Stimulated activated CD4-positive, alpha-beta T cell treated with anti-CD3 and anti-CD28 coated beads, Interleukin-1b, Interleukin-23, amount 100 ng/mL, for 24 hours (primary cell): ENCODE results near the gene GDI2.
A peak's percentile ranks its signal among the peaks of the same experiment; 100 is the strongest.
"Not testable (repeated sequence)": the region's sequence is repeated elsewhere in the genome, so short reads cannot be mapped to it uniquely, and the experiment has no call there.

Source experiments
- DNase-seq, 4 experiments: peaks; one replicate each; pipeline ENCODE4 v3.0.0-alpha.2; 2020; ENCODE audit warnings: low read depth in 4 of 4, low spot score in 1 of 4

The GDI2 gene

GRCh38 chr10:5813341-5814109 lies at the start of gene GDI2:
Gene GDI2, minus strand, starts transcription at chr10:5813434. Its CDS starts 176 bp downstream, at chr10:5813258.
- peak; percentile 86 to 95 (median 91) for DNase-seq

DNA sequence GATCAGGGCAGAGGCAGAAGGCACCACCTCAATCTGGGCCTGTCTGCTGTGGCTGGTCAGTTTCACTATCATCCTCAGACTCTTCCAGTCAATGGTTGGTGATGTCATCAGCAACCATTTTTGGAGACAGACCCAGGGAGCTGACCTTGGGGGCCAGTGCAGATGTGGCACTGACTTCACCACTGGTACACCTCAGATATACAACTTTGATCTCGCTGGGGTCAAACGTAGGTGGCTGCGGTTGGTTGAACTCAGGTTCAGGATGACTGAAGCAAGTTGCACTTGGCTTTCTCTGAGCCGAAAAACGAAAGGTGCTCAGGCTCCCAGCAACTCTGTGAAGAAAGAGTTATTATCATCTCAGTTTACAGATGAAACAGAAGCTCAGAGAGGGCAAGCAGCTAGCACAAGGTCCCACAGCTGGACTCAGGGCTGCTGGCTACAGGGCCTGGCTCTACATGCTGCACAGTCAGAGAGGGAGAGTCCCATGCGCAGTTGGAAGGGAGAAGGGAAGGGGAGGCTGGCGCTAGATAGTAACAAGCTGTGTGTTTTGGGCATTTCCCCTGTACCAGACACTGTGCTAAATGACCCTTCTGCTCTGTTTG lies 49.2 kb upstream of the GDI2 start:
- no peak for DNase-seq

DNA sequence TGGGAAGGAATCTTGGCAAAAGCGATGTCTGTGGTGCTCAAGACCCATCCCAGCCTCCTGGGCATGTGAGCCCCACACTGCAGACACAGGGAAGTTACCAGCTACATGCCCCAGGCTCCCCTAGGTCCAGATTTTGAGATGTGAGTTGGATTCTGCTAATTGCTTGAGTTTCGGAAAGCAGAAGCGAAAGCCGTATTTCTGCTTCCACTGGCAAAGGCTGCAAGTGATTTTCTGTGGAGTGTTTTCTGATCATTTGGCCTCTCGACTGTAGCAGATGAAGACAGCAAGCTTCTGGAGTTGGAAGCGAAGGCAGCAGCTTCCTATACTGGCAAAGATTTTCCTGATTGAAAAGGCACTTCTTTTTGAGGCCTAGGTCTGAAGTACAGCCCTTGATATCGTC lies 46.8 kb upstream of the GDI2 start:
- DNase-seq: no peak

DNA sequence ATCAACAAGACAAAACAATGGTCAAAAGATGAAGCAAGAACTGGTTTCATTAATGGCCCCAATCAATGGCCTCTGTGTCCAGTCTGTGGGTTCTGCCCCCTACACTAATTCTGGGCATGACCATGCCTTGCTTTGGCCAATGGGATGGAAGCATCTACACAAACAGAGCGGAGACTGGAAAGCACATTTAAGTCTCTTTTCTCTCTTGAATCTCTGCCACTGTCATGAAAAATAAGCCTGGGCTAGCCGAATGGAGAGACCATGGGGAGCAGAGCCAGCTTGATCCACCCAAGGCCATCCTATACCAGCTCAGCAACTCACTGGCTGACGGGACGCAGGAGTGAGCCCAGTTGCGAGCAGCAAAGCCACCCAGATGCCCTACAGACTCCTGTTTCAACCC lies 45.6 kb upstream of the GDI2 start:
- no peak for DNase-seq

- DNase-seq: no peak
Measured at GRCh38 chr10:5856701-5857004, 43.4 kb upstream of the GDI2 start.

DNA sequence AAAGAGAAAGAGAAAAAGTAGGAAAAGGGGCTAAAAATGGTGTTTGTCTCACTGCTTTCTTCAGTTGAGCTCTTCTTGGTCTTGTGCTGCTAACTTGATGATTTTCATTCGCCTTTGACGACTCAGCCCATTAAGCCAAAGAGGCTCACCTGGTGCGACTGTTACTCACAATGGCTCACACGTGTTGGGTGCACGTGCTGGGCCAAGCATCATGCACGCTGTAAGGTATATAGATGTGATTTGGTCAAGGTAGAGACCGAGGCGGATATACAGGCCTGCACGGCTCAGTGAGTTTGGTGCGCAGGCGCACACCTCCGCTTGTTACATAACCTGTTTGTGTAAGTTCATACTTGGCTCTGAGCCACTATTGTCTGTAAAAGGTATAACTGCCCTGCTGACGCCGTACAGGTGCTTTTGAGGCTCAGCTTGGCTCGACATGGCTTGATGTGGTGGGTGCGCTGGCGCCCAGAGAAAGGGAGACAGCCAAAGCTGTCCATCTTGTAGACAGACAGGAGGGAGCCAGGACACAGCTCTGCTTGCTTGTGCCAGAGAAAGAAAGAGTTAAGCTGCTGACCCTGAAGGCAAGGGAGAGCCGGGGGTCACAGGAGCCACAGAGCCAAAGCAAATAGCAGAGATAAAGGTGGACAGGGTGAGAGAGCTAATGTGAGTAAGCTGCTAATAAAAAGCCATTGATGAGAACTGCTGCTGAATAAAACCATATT lies 42.9 kb upstream of the GDI2 start:
- DNase-seq: no peak

DNA sequence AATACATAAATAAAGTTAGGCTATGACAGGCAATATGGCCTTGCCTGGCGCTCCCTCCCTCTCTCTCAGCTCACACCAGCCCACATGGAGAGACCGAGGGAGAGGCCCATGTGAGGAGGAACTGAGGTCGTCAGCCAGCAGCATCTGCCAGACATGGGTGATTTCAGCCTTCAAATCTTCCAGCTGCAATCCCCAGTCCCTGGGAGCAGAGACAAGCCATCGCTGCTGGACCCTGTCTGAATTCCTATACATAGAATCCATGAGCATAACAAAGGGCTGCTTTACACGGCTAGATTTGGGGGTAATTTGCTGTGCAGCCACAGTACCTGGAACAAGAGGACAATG lies 40.9 kb upstream of the GDI2 start:
- no peak for DNase-seq

- DNase-seq: not testable (repeated sequence)
Measured at GRCh38 chr10:5846667-5847066, 33.4 kb upstream of the GDI2 start.

DNA sequence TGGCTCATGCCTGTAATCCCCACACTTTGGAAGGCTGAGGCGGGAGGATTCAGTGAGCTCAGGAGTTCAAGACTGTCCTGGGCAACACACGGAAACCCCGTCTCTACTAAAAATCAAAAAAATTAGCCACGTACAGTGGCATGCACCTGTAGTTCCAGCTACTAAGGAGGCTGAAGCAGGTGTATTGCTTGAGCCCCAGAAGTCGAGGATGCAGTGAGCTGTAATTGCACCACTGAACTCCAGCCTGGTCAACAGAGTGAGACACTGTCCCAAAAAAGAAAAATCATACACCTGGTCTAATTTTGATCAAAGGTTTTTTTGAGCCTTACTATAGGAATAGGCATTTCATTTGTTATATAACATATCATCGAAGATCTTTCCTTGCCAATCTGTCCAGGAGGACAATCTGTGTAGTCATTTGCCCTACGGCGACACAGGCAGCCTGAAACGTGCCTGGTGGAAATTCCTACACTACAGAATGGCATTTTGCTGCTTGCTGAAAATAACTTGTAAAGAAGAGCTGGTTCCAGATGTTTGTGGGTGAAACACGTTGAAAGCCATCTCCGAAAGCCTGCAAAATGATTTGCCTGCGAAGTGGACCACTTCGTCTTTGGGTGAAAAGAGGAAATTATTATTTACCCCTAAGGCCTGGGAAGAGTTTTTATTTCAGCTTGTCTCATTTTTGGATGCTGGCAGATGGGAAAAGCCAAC lies 31.3 kb upstream of the GDI2 start:
- no peak for DNase-seq

- DNase-seq: no peak
Measured at GRCh38 chr10:5843686-5844344, 30.6 kb upstream of the GDI2 start.

DNA sequence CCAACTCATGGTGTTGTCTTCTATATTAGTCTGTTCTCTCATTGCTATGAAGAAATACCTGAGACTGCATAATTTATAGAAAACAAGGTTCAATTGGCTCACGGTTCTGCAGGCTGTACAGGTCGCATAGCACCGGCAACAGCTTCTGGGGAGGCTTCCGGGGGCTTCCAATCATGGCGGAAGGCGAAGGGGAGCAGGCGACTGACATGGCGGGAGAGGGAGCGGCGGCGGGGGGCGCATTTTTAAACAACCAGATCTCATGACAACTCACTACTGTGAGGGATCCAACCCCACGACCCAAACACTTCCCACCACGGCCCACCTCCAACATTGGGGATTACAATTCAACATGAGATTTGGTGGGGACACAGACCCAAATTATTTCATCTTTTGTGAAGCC lies 28.7 kb upstream of the GDI2 start:
- DNase-seq: no peak

- no peak for DNase-seq
Measured at GRCh38 chr10:5840314-5841307, 27.4 kb upstream of the GDI2 start.

DNA sequence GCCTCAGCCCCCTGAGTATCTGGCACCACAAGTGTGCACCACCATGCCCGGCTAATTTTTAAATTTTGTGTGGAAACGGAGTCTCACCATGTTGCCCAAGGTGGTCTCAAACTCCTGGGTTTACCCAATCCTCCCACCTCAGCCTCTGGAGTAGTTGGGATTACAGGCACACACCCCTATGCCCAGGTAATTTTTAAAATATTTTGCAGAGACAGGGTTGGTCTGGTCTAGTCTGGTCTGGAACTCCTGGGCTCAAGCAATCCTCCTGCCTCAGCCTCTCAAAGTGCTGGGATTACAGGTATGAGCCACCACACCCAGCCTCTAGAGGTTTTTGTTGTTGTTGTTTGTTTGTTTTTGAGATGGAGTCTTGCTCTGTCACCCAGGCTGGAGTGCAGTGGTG lies 22.9 kb upstream of the GDI2 start:
- not testable (repeated sequence) for DNase-seq

DNA sequence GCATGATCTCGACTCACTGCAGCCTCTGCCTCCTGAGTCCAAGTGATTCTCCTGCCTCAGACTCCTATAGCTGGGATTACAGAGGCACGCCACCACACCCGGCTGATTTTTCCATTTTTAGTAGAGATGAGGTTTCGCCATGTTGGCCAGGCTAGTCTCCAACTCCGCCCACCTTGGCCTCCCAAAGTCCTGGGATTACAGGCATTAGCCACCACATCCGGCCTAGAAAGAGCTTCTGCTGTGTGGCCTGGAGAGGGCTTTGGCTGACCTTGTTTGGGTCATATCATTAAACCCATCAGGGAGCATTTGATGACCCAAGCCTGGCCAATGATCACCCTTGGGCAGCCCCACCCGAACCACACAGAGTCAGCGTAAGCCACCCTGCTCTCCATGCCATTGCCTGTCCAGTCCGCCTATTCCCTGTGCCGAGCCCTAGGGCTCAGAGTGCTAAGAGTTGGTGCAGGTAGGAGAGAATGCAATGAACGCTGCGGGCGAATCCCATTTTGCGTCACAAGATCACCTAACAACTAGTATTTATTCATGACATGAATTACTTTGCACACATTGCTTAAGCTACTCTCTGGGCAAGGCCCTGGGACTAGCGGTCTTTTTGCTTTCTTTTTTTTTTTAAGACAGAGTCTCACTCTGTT lies 22.3 kb upstream of the GDI2 start:
- no peak for DNase-seq

- DNase-seq: no peak
Measured at GRCh38 chr10:5833814-5834213, 20.6 kb upstream of the GDI2 start.

DNA sequence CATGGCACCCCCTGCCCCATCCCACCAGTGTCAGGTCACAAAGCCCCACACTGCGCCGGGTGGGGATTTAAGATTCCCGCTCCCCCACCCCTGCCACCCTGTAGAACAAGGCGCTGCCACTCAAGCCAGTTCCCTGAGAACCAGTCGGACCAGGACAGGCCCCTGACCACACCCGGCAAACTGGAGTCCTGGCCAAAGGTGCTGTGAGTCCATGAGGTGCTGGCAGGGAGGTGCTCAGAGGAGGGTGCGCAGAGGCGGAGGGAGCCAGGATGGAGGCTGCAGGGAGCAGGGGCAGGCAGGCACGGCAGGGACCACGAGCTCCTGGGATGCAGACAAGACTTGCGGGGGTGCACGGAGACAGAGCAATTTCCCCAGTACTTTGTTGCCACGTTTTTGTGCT lies 19.7 kb upstream of the GDI2 start:
- no peak for DNase-seq

DNA sequence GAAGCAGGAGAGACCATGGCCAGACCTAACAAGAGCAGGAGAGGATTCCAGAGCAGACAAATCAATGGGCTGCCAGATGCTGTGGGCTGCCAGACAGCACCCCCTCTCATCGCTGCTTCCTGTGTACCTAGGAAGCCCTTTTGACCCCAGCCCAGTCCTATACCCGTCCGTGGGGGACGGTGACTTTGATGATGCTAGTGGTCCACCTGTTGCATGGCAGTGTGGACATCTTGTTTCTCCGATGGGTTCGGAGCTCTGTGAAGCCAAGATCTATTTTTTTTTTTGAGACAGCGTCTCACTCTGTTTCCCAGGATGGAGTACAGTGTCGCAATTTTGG lies 18.2 kb upstream of the GDI2 start:
- no peak for DNase-seq

GRCh38 chr10:5830629-5831445 lies 17.6 kb upstream of the GDI2 start:
- no peak for DNase-seq

- DNase-seq: no peak
Measured at GRCh38 chr10:5829267-5829666, 16.0 kb upstream of the GDI2 start.
